T-helper 17 cell (primary cell): ENCODE results near the gene PTPRM. TPM values are rescaled to one million over a fixed set of nuclear protein-coding genes. Genes with fewer than 3 reads are reported as not detected.

Experiments
- ATAC-seq: fragments of 150-1000 bp; cut with Tn5 transposase; 2 replicates; pipeline ENCODE4 v1.10.0; 2021; ENCODE audit warnings: mild to moderate bottlenecking, moderate library complexity
- DNase-seq, 3 donors: peaks; one replicate each; pipeline versions ENCODE4 v3.0.0 to v3.0.0-alpha.2; 2020 to 2021
- H3K9me3 ChIP-seq: one replicate; pipeline ENCODE4 v1.7.0; 2013; ENCODE audit warnings: low read length, mild to moderate bottlenecking; ENCODE audit not compliant: control insufficient read depth, poor library complexity, severe bottlenecking
- H3K27ac Mint-ChIP-seq: one replicate; pipeline ENCODE4 v1.8.0; 2022; ENCODE audit warnings: mild to moderate bottlenecking, moderate library complexity, mixed read lengths
- H3K27me3 Mint-ChIP-seq: one replicate; pipeline ENCODE4 v1.8.0; 2022; ENCODE audit warnings: mixed read lengths
- H3K36me3 Mint-ChIP-seq: one replicate; pipeline ENCODE4 v1.8.0; 2022; ENCODE audit warnings: low read depth, mixed read lengths
- H3K4me1 Mint-ChIP-seq: one replicate; pipeline ENCODE4 v1.8.0; 2022; ENCODE audit warnings: mild to moderate bottlenecking, mixed read lengths
- H3K4me3 Mint-ChIP-seq: one replicate; pipeline ENCODE4 v1.8.0; 2022; ENCODE audit warnings: mild to moderate bottlenecking, moderate library complexity, mixed read lengths
- total RNA-seq, 4 donors: library from RNA in 2 of 4; stranded (reverse) in 2 of 4; gene quantifications; one replicate each; pipeline ENCODE4 v1.2.3 and lab custom pipeline; 2022 to 2026

Gene PTPRM
- total RNA-seq, 2 donors from 2014 or later, result 25.6 to 44.8 TPM

- Mint-ChIP-seq H3K4me3 (no peak overlapping the region), H3K4me1 (no peaks in the 10 kb centered on the region), H3K27ac (no peak overlapping the region), H3K36me3 (no peaks in the 10 kb centered on the region), H3K27me3 (no peaks in the 10 kb centered on the region)
- H3K9me3 ChIP-seq, result peaks cover 7% of the 10 kb centered on the region
- ATAC-seq, result no peak
- DNase-seq, result no peak
Observed at GRCh38 chr18:7817575-7818230, 250.6 kb downstream of the PTPRM start.

- Mint-ChIP-seq H3K4me3 (no peak overlapping the region), H3K4me1 (no peaks in the 10 kb centered on the region), H3K27ac (no peak overlapping the region), H3K27me3 (no peaks in the 10 kb centered on the region), H3K36me3 (no peaks in the 10 kb centered on the region)
- DNase-seq (no peak), ATAC-seq (no peak)
- no peaks in the 10 kb centered on the region for H3K9me3 ChIP-seq
Observed at GRCh38 chr18:7821784-7822183, 254.7 kb downstream of the PTPRM start.

- Mint-ChIP-seq H3K27ac (no peak overlapping the region), H3K4me3 (no peak overlapping the region), H3K4me1 (no peaks in the 10 kb centered on the region), H3K36me3 (no peaks in the 10 kb centered on the region), H3K27me3 (no peaks in the 10 kb centered on the region)
- DNase-seq (no peak), ATAC-seq (peak; percentile 46)
- no peaks in the 10 kb centered on the region for H3K9me3 ChIP-seq
Observed at GRCh38 chr18:7822435-7823331, 255.6 kb downstream of the PTPRM start.

- Mint-ChIP-seq H3K27me3 (no peaks in the 10 kb centered on the region), H3K27ac (no peak overlapping the region), H3K4me1 (no peaks in the 10 kb centered on the region), H3K4me3 (no peak overlapping the region), H3K36me3 (no peaks in the 10 kb centered on the region)
- DNase-seq (no peak), ATAC-seq (no peak)
- H3K9me3 ChIP-seq, result no peaks in the 10 kb centered on the region
Observed at GRCh38 chr18:7824970-7825369, 257.9 kb downstream of the PTPRM start.

GRCh38 chr18:7830468-7830867 is 263.4 kb downstream of the PTPRM start:
- ATAC-seq (no peak), DNase-seq (no peak)
- Mint-ChIP-seq H3K4me1 (no peaks in the 10 kb centered on the region), H3K27me3 (no peaks in the 10 kb centered on the region), H3K4me3 (no peak overlapping the region), H3K36me3 (no peaks in the 10 kb centered on the region), H3K27ac (no peak overlapping the region)
- no peaks in the 10 kb centered on the region for H3K9me3 ChIP-seq

GRCh38 chr18:7839548-7839947 is 272.4 kb downstream of the PTPRM start:
- H3K36me3 Mint-ChIP-seq, result no peaks in the 10 kb centered on the region
- no peaks in the 10 kb centered on the region for H3K4me1 Mint-ChIP-seq
- ATAC-seq, result no peak
- no peak overlapping the region for H3K4me3 Mint-ChIP-seq
- H3K27ac Mint-ChIP-seq, result no peak overlapping the region
- peaks cover under 1% of the 10 kb centered on the region for H3K9me3 ChIP-seq
- no peaks in the 10 kb centered on the region for H3K27me3 Mint-ChIP-seq
- DNase-seq, result no peak

- no peaks in the 10 kb centered on the region for H3K27me3 Mint-ChIP-seq
- no peaks in the 10 kb centered on the region for H3K36me3 Mint-ChIP-seq
- DNase-seq, result no peak
- H3K9me3 ChIP-seq, result peaks cover 3% of the 10 kb centered on the region
- ATAC-seq, result no peak
- H3K4me1 Mint-ChIP-seq, result no peaks in the 10 kb centered on the region
- no peak overlapping the region for H3K4me3 Mint-ChIP-seq
- H3K27ac Mint-ChIP-seq, result no peak overlapping the region
Observed at GRCh38 chr18:7840411-7840810, 273.3 kb downstream of the PTPRM start.

GRCh38 chr18:7844017-7844416 is 276.9 kb downstream of the PTPRM start:
- H3K36me3 Mint-ChIP-seq, result no peaks in the 10 kb centered on the region
- H3K27me3 Mint-ChIP-seq, result no peaks in the 10 kb centered on the region
- no peak overlapping the region for H3K4me3 Mint-ChIP-seq
- ATAC-seq, result no peak
- no peak for DNase-seq
- H3K4me1 Mint-ChIP-seq, result no peaks in the 10 kb centered on the region
- H3K27ac Mint-ChIP-seq, result no peak overlapping the region
- peaks cover 3% of the 10 kb centered on the region for H3K9me3 ChIP-seq

- no peaks in the 10 kb centered on the region for H3K36me3 Mint-ChIP-seq
- H3K4me1 Mint-ChIP-seq, result no peaks in the 10 kb centered on the region
- no peaks in the 10 kb centered on the region for H3K27me3 Mint-ChIP-seq
- H3K9me3 ChIP-seq, result peaks cover 3% of the 10 kb centered on the region
- H3K27ac Mint-ChIP-seq, result no peak overlapping the region
- DNase-seq (no peak), ATAC-seq (no peak)
- no peak overlapping the region for H3K4me3 Mint-ChIP-seq
Observed at GRCh38 chr18:7844418-7844817, 277.3 kb downstream of the PTPRM start.

- DNase-seq (no peak), ATAC-seq (no peak)
- H3K9me3 ChIP-seq, result peaks cover 3% of the 10 kb centered on the region
- H3K27me3 Mint-ChIP-seq, result no peaks in the 10 kb centered on the region
- H3K36me3 Mint-ChIP-seq, result no peaks in the 10 kb centered on the region
- no peaks in the 10 kb centered on the region for H3K4me1 Mint-ChIP-seq
- no peak overlapping the region for H3K4me3 Mint-ChIP-seq
- no peak overlapping the region for H3K27ac Mint-ChIP-seq
Observed at GRCh38 chr18:7846335-7846734, 279.2 kb downstream of the PTPRM start.

- Mint-ChIP-seq H3K27me3 (no peaks in the 10 kb centered on the region), H3K4me3 (no peak overlapping the region), H3K36me3 (no peaks in the 10 kb centered on the region), H3K4me1 (no peaks in the 10 kb centered on the region), H3K27ac (no peak overlapping the region)
- peaks cover 3% of the 10 kb centered on the region for H3K9me3 ChIP-seq
- ATAC-seq (no peak), DNase-seq (no peak)
Observed at GRCh38 chr18:7847357-7848053, 280.4 kb downstream of the PTPRM start.

- H3K4me3 Mint-ChIP-seq, result no peak overlapping the region
- DNase-seq (no peak), ATAC-seq (no peak)
- peaks cover 3% of the 10 kb centered on the region for H3K9me3 ChIP-seq
- H3K4me1 Mint-ChIP-seq, result no peaks in the 10 kb centered on the region
- no peaks in the 10 kb centered on the region for H3K27me3 Mint-ChIP-seq
- H3K27ac Mint-ChIP-seq, result no peak overlapping the region
- H3K36me3 Mint-ChIP-seq, result no peaks in the 10 kb centered on the region
Observed at GRCh38 chr18:7848054-7848412, 280.9 kb downstream of the PTPRM start.

- no peaks in the 10 kb centered on the region for H3K9me3 ChIP-seq
- DNase-seq (no peak), ATAC-seq (no peak)
- H3K27ac Mint-ChIP-seq, result no peak overlapping the region
- H3K4me1 Mint-ChIP-seq, result no peaks in the 10 kb centered on the region
- H3K4me3 Mint-ChIP-seq, result no peak overlapping the region
- H3K36me3 Mint-ChIP-seq, result no peaks in the 10 kb centered on the region
- H3K27me3 Mint-ChIP-seq, result no peaks in the 10 kb centered on the region
Observed at GRCh38 chr18:7850446-7850845, 283.3 kb downstream of the PTPRM start.
